GM18907 (cell line): Measurements from ENCODE around the gene SOCS7.
"Not testable (repeated sequence)": the region's sequence is repeated elsewhere in the genome, so short reads cannot be mapped to it uniquely, and the experiment has no call there.

Experiments used
- ATAC-seq: cut with Tn5 transposase; IDR thresholded peaks from one replicate; pipeline ENCODE4 v1.9.1; 2021; ENCODE audit warnings: mild to moderate bottlenecking, moderate library complexity; ENCODE audit not compliant: unreplicated experiment

SOCS7 gene

DNA sequence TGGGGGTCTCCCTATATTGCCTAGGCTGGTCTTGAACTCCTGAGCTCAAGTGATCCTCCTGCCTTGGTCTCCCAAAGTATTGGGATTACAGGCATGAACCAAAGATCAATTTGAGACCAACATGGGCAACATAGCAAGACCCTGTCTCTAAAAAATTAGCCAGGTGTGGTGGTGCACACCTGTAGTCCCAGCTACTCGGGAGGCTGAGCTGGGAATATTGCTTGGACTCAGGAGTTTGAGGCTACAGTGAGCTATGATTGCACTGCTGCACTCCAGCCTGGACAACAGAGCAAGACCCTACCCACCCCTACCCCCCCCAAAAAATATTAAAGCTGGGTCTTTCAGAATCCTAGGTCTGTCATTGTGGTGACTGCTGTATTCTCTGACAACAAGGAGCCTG is 85.7 kb downstream of the SOCS7 start:
- ATAC-seq: not testable (repeated sequence)

DNA sequence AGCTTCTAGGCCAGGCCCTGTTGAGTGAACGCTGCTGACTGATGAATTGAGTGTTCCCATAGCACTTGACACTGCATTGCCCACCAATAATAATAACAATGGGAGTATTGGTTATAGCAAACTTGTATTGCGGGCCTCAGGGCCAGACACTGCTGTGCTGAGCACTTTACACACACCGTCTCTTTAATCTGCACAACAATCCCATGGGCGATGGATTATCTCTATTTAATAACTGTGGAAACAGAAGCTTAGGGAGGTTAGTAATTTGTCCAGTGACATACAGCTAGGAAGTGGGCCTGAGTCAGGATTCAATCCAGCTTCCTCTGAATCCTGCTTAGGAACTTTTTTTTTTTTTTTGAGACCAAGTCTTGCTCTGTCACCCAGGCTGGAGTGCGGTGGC is 87.8 kb downstream of the SOCS7 start:
- no peak for ATAC-seq

DNA sequence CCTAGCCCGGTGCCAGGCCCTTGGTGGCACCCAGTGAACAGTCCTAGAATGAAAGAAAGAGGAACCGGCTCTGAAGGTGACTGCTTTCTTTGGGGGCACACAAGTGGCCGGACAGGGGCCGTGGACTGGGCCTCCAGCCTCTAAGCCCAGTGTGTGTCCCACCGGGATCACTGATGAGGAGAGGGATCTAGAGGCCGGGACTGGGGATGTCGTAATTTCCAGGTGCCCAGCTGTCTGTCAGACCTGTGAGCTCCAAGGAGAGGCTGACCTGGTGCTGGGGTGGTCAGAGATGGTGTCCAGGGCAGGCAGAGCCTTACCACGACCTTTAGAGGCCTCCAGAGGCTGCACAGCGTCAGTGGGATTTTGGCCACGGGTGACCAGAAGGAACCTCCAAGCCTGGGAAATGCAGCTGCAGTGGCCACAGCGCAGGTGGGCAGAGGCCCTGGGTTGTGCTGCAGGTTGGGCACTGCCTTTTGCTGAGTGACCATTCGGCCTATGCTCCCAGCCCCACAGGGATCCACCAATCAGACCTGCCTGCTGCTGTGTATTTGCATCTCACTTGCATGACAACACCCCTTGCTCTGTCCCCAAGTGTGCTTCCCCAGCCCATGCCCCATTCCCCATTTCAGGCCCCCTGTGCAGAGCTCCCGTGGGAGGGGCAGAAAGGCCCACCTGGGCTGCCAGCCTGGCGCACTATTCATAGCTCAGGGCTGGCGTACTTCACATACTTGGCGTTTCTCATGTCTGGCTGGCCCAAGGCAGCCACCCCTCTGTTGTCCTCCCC is 89.2 kb downstream of the SOCS7 start:
- ATAC-seq: no peak

DNA sequence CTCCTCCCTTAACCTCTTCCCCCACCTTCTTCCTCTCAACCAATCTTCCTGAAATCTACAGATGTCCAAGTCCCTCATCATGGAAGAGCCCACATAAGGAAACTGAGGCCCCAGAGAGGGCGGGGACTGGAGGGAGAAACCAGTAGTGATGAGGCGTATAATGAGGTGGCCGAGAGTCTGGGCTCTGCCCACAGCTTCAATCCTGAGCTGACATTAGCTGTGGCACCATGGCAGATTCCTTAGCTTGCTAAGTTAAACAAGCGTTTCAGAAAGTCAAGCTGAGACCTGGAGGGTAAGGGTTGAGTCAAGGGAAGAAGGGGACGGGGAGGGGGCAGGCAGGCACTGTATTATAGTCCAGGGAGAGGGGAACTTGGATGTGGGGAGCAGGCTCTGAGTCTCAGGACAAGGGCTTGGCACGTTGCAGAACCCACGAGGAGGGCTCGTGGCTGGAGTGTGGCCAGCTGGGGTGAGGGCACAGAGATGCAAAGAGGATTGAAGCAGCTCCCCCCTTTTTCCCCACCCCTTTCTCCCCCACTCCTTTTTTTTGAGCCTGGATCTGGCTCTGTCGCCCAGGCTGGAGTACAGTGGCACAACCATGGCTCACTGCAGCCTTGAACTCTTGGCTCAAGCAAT is 89.9 kb downstream of the SOCS7 start:
- no peak for ATAC-seq

DNA sequence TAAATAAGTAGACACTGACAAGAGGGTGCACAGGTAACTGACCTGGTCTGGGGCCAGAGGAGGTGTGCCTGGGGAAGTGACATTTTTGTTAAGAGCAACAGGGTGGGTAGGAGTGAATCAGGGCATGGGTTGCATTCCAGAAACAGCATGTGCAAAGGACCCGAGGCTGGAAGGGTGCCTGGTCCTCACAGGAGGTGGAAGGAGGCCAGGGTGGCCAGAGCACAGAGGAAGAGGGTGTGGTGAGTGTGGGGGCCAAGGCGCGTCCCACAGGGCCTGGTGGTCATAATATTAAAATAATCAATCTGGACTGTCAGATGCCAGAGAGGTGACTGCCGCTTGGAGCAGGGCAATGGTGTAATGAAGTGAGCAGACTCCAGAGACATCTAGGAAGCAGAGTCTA is 90.9 kb downstream of the SOCS7 start:
- no peak for ATAC-seq

DNA sequence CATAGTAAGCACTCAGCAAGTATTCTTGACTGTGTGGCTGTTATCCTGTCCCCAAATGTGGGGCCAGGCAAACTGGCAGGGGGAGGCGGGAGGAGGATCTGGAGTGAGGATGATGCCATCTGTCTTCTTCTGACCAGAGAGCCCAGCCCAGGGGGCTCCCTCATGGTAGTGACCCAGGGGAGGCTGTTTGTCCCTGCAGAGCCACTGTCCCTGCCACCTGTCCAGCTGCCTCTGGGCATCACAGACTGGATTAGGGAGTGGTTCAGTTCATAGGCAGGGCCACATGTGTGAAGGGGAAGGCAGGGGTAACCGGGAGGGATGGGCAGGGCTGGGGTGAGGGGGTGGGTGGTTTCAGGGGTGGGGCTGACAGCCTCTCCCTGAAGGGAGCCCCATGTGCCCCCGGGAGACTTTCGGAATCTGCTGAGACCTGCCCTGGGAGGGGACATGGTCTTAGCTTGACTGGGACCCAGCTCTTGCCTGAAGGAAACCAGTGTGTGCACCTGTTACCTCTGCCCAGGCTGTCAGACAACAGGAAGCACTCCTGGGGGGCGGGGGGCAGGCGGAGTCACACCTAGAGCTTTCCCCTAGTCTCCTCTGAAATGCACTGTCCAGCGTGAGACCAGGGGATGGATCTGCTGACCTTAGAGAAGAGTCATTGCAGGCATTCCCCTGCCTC is 91.8 kb downstream of the SOCS7 start:
- ATAC-seq: no peak

DNA sequence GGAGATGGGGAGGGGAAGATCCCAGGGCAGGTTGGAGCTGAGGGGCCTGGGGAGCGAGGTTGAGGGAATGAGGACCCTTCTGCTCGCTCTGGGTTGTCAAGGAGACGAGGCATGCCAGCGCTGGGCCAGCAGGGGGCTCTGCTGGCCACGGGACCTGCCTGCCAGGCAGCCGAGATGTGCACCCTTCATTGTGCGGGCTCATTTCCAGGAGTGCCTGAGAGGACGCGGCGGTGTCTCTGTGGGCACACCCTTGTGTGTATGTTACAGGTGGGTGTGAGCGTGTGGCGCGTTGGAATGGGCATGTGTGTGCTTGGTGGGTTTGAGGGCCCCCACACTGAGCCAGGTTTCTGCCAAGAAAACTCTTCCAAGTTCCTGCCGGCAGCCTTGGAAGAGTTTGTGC is 92.5 kb downstream of the SOCS7 start:
- ATAC-seq: no peak

DNA sequence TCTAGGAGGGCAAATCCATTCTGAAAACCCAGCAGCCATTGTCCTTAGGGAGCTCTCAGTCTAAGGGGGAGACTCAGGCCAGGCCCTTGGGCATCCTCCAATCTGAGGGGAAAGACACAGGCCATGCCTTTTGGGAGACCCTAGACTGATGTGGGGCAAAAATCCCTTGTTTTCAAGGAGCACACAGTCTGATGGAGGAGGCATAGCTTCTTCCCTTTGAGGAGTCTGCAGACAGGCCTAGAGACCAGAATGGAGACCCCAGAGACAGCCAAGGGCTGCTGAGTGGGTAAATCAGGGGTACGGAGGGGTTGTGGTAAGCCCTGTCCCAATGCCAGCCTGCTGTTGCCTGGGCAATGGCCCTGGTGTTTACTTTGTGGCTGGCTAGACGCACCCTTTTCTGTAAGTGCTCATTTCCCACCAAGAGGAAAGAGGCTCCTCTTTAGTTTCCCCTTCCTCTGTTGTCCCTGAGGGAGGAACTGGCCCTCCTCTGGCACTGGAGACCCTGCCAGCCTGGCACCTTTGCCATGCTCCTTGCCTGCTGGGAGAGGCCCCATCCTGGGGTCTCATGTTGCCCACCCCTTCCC is 96.0 kb downstream of the SOCS7 start:
- ATAC-seq: no peak

DNA sequence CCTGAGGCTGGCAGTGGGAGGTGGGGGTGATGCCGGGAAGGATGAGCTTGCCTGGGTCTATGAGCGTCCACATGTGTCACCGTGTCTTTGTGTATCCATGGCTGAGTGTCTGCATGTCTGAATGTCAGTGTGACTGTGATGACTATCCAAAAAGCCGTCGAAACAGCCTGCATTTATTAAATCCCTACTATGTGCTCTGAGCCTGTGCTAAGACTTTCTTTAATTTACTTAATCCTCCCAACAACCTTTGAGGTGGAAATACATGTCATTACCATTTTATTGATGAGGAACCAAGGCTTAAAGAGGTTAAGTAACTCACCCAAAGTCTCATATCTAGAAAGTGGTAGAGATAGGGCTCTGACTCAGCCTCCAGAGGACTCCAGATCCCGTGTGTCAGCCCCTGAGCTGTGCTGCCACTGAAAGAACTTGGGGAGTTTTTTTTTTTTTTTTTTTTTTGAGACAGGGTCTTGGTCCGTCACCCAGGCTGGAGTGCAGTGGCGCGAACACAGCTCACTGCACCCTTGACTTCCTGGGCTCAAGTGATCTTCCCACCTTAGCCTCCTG is 96.6 kb downstream of the SOCS7 start:
- ATAC-seq: no peak

DNA sequence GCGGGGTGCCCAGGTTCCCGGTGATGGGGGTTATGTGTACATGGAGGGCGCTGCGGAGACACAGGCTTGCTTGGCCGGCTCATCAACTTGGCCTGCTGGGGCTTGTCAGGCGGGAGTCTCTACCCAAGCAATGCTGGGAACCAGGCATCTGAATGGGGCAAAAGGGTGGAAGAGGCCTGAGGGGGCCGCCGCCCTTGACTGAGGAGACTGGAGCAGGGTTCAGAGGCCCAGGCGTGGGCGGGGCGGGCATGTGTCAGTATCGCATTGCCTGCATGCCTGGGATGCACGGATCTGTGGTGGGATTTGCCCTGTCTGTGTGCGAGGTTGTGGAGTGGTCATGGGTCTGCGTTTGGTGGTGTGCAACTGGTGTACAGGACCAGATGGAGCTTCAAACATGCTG is 97.7 kb downstream of the SOCS7 start:
- no peak for ATAC-seq

DNA sequence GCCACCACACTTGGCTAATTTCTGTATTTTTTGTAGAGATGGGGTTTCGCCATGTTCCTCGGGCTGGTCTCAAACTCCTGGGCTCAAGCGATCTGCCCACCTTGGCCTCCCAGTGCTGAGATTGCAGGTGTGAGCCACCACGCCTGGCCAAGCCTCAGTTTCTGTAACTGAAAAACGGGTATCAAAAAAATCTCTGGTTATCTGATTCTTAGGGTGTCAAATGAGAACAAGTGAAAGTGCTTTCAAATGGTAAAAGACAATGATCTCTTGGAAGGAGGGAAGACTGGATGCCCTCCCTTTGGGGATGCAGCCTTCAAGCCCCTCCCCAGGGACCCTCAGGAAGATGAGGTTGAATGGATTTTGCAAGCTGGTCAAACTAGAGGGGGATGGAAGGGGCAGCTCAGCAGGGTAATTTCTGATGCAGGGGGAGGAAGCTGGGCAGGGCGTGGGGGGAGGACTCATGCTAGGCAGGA is 98.9 kb downstream of the SOCS7 start:
- ATAC-seq: no peak

DNA sequence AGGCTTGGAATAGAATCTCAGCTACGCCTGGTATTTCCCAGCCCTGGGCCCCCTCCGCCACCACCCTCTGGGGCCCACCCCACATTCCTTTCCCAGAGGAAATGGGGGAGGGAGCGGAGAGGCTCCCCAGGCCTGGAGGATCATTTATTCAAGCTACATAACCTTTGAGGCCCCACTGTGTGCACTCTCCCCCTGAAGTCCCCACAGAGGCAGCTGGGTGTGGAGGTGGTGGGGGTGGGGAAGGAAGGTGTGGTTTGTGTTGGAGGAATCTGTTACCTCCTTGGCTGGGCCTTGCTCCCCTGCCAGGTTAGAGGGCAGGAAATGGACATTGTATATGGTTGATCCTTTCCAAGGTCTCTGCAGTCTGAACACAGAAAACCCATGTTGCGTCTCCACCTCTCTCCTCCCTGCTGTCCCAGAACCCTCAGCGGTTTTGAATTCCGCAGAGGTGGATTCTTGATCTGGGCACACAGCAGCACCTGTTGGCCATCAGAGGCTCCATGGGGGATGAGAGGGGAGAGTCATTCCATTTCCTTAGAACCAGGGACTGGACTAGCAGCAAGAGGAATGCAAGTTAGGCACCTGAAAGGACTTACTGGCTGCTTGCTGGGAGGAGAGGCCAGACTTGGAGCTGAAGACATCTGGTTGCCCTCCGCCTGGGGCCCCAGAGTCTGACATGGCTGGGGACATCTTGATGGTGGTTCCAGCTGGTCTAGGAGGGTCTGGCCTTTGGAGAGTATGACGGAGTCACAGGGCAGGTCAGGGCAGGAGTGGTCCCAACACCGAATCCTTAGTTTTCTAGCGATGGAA is 99.6 kb downstream of the SOCS7 start:
- no peak for ATAC-seq

DNA sequence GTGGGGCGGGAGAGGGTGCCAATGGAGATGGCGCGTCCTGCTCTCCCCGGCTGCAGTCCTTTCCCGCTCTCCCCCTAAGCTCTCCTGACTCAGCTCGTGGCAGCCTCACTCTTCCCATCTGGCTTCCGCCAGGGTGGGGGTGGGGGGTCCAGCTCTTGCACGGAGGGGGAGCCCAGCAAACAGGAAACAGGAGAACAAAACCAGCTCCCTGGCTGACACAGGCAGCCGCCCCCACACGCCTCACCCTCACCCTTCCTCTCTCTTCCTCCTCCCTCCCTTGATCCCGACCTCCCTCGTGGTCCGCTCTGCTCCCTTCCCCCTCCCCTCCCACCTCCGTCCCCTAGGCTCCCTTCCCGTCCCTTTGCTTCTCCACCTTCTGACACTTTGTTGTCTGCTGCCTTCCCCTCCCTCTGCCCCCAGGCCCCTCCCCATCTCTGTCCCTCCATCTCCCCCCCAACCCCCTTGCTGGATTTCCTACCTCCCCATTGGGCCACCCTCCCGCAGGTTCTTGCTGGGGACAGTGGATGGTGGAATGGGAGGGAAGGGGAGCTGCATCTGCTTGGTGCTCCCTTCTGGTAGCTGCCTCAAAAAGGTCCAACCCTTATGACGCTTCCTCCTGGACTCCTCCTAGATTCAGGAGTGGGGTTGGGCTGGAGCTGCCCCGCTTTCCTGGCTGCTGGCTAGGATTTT is 100.3 kb downstream of the SOCS7 start:
- ATAC-seq: no peak

DNA sequence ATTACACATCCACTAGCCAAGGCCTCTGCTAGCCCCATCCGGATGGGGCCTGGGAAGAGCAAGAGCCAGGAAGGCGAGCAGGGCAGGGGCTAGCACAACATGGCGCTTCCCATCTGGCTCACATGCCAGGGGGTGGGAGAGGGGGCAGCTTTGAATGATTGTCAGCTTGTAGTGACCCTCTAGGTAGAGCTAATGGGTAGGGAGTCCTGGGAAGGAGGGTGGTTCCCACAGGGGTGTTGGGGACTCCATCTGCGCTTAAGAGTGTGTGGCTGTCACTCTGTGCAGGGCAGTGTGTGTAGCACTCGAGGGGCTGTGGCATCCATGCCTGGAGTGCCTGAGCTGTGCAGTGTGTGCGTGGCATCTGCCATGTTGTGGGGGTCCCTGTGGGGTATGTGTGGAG is 101.1 kb downstream of the SOCS7 start:
- no peak for ATAC-seq

DNA sequence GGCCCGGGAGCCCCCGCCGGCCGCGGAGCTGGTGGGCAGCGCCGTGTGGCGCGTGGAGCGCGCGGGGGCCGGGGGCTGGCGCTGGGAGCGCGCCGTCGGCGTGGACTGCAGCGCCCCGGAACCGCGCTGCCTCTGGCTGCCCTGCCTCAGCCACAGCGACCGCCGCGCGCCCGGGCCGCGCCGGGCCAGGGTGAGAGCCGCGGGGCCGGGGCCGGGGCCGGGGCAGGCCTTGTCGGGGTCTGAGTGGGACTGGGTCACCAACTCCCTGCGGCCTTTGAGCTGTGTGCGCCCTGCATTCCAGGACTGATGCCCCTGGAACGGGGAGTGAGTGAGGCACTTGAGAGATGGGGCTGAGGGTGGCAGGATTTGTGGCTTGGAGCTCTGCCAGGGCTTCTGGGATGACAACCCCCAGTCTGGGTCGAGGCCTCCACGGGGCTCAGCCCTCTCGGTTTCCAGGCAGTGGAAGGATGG is 102.3 kb downstream of the SOCS7 start:
- no peak for ATAC-seq

DNA sequence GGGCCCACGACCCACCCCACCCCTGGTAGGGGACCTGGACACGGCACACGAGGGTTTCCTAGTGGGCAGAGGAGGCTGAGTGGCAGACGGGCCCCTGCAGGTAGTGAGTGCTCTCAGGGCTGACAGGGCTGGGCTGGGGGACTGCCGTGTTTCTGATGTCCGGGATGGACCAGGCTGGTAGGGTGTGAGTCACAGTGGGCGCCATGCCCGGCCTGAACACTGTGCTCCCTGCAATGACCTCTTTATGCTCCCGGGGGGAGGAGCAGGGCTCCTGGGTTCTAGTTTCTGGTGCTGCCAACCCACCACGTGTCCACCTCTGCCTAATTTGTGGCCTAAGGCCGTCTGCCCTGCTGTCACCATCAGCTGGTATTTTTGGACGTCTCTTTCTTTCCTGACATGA is 102.9 kb downstream of the SOCS7 start:
- no peak for ATAC-seq
